GM19240 (cell line): ENCODE data around the gene SUN1.
"Not testable (repeated sequence)": the region's sequence is repeated elsewhere in the genome, so short reads cannot be mapped to it uniquely, and the experiment has no call there.

Experiments used
- DNase-seq: peaks from one replicate; pipeline ENCODE4 v3.0.0; 2011; ENCODE audit warnings: low spot score; ENCODE audit not compliant: insufficient read length

Gene SUN1

GRCh38 chr7:855686-856369, 23.6 kb downstream of the SUN1 start:
- no peak for DNase-seq

- no peak for DNase-seq
These were observed 24.3 kb downstream of the SUN1 start for GRCh38 chr7:856444-857095.

GRCh38 chr7:857661-858060, 25.4 kb downstream of the SUN1 start:
- no peak for DNase-seq

- DNase-seq: no peak
These were observed 27.2 kb downstream of the SUN1 start for GRCh38 chr7:859359-860030.

- DNase-seq: no peak
These were observed 27.9 kb downstream of the SUN1 start for GRCh38 chr7:860149-860548.

- DNase-seq: no peak
These were observed 28.9 kb downstream of the SUN1 start for GRCh38 chr7:861222-861621.

- no peak for DNase-seq
These were observed 29.9 kb downstream of the SUN1 start for GRCh38 chr7:862157-862556.

GRCh38 chr7:863106-863505, 30.8 kb downstream of the SUN1 start:
- no peak for DNase-seq

- no peak for DNase-seq
These were observed 33.6 kb downstream of the SUN1 start for GRCh38 chr7:865921-866320.

- no peak for DNase-seq
These were observed 34.7 kb downstream of the SUN1 start for GRCh38 chr7:867001-867405.

- DNase-seq: no peak
These were observed 35.3 kb downstream of the SUN1 start for GRCh38 chr7:867406-868188.

- no peak for DNase-seq
These were observed 35.9 kb downstream of the SUN1 start for GRCh38 chr7:868189-868486.

- no peak for DNase-seq
These were observed 37.1 kb downstream of the SUN1 start for GRCh38 chr7:869348-869747.

GRCh38 chr7:871900-872537, 39.7 kb downstream of the SUN1 start:
- no peak for DNase-seq

- not testable (repeated sequence) for DNase-seq
These were observed 40.4 kb downstream of the SUN1 start for GRCh38 chr7:872685-873084.

- DNase-seq: peak; percentile 88
These were observed 41.2 kb downstream of the SUN1 start for GRCh38 chr7:873367-874002.

GRCh38 chr7:874031-874749, 41.9 kb downstream of the SUN1 start:
- DNase-seq: no peak

GRCh38 chr7:875051-875450, 42.8 kb downstream of the SUN1 start:
- DNase-seq: no peak

- DNase-seq: no peak
These were observed 43.3 kb downstream of the SUN1 start for GRCh38 chr7:875476-876076.
